Renal cortex interstitium (tissue), 11 donors: ENCODE measurements around the gene ABHD14A. TPM values are rescaled to one million over a fixed set of nuclear protein-coding genes. Genes with fewer than 3 reads are reported as not detected.
"Not testable (repeated sequence)": the region's sequence is repeated elsewhere in the genome, so short reads cannot be mapped to it uniquely, and the experiment has no call there.

ENCODE experiments used
- DNase-seq, 11 donors: peaks; one replicate each; pipeline ENCODE4 v3.0.0-alpha.2; 2013; ENCODE audit warnings: low read depth in 9 of 11, low spot score in 4 of 11; ENCODE audit errors: extremely low read depth in 1 of 11
- polyA plus RNA-seq, 3 donors: library from polyadenylated mRNA; unstranded; fragments of 120-200 nt; gene quantifications; one replicate each; pipeline ENCODE4 v1.2.1, GENCODE V29; 2013; ENCODE audit not compliant: insufficient read length in 3 of 3

ABHD14A gene
- polyA plus RNA-seq, 3 donors, result 17.7 to 30.2 (median 28.7) TPM

- peak in 7 of 11 donors; percentile 65 to 83 (median 77) for DNase-seq
Observed at GRCh38 chr3:51982838-51983577, 8.1 kb downstream of the ABHD14A start, which contains the start of gene ACY1. Gene ACY1 (plus strand): TSS chr3:51983535. CDS start chr3:51984065, 530 bp downstream.

GRCh38 chr3:51983578-51984268 lies 8.9 kb downstream of the ABHD14A start:
- no peak for DNase-seq

GRCh38 chr3:51984269-51984647 lies 9.4 kb downstream of the ABHD14A start:
- no peak for DNase-seq

- no peak for DNase-seq
Observed at GRCh38 chr3:51985063-51985462, 10.2 kb downstream of the ABHD14A start.

- DNase-seq, result no peak
Observed at GRCh38 chr3:51986010-51986947, 11.4 kb downstream of the ABHD14A start.

GRCh38 chr3:51987568-51987967 lies 12.7 kb downstream of the ABHD14A start:
- DNase-seq, result no peak

GRCh38 chr3:51988286-51989146 lies 13.7 kb downstream of the ABHD14A start:
- DNase-seq, result no peak

GRCh38 chr3:51990501-51990971 lies 15.7 kb downstream of the ABHD14A start:
- not testable (repeated sequence) for DNase-seq

GRCh38 chr3:51992017-51992682 lies 17.3 kb downstream of the ABHD14A start:
- no peak for DNase-seq

- DNase-seq, result not testable (repeated sequence)
Observed at GRCh38 chr3:51993657-51994056, 18.8 kb downstream of the ABHD14A start.

- no peak for DNase-seq
Observed at GRCh38 chr3:51994530-51994929, 19.7 kb downstream of the ABHD14A start.

- DNase-seq, result peak in 10 of 11 donors; percentile 86 to 96 (median 93)
Observed at GRCh38 chr3:51995346-51996163, 20.7 kb downstream of the ABHD14A start, which contains the start of gene RPL29. Gene RPL29 (minus strand): TSS chr3:51995895. CDS start chr3:51995461, 434 bp downstream.

GRCh38 chr3:51997172-51997571 lies 22.3 kb downstream of the ABHD14A start:
- no peak for DNase-seq

GRCh38 chr3:51997935-51998596 lies 23.2 kb downstream of the ABHD14A start:
- DNase-seq, result no peak

- DNase-seq, result no peak
Observed at GRCh38 chr3:51998774-51999173, 23.9 kb downstream of the ABHD14A start.

GRCh38 chr3:51999846-52000245 lies 25.0 kb downstream of the ABHD14A start:
- no peak for DNase-seq
